WTC11 (cell line): ENCODE measurements around the gene TRIM44. TPM values are rescaled to one million over a fixed set of nuclear protein-coding genes. Genes with fewer than 3 reads are reported as not detected.

ENCODE experiments used
- ATAC-seq: fragments of 200-7000 bp; cut with Tn5 transposase; 2 replicates; pipeline ENCODE4 v1.10.0; 2021; ENCODE audit warnings: mild to moderate bottlenecking, moderate library complexity
- CTCF ChIA-PET: fragments of 300-600 bp; sonication (Branson Sonifier 250); formaldehyde crosslinking; loops from one replicate; lab custom pipeline; 2021; ENCODE audit warnings: antibody characterized with exemption; lab: Charles Lee
- POLR2A ChIA-PET: fragments of 350-600 bp; sonication (Branson Sonifier 250); formaldehyde crosslinking; loops from one replicate; lab custom pipeline; 2021; ENCODE audit warnings: antibody characterized with exemption; lab: Charles Lee
- DNase-seq: peaks from one replicate; pipeline ENCODE4 v3.0.0; 2021; ENCODE audit warnings: low spot score
- H3K27ac Mint-ChIP-seq: 2 replicates; pipeline ENCODE4 v1.8.0; 2021; ENCODE audit warnings: mixed read lengths
- H3K27me3 Mint-ChIP-seq: 2 replicates; pipeline ENCODE4 v1.8.0; 2021; ENCODE audit warnings: low read depth, mild to moderate bottlenecking, moderate library complexity, mixed read lengths
- H3K36me3 Mint-ChIP-seq: 2 replicates; pipeline ENCODE4 v1.8.0; 2021; ENCODE audit warnings: mixed read lengths
- H3K4me1 Mint-ChIP-seq: 2 replicates; pipeline ENCODE4 v1.8.0; 2022; ENCODE audit warnings: mixed read lengths
- H3K4me3 Mint-ChIP-seq: 2 replicates; pipeline ENCODE4 v1.8.0; 2021; ENCODE audit warnings: mild to moderate bottlenecking, moderate library complexity, mixed read lengths
- H3K9me3 Mint-ChIP-seq: 2 replicates; pipeline ENCODE4 v1.8.0; 2021; ENCODE audit warnings: mixed read lengths
- ELF4 ChIP-seq: sonication (generic); formaldehyde crosslinking; IDR thresholded peaks from 2 replicates; pipeline ENCODE4 v1.8.1; 2022; ENCODE audit warnings: low read depth, mild to moderate bottlenecking, moderate library complexity, missing genetic modification reagents
- EMX1 ChIP-seq: fragments of 250-450 bp; sonication (Bioruptor Pico); IDR thresholded peaks from 2 replicates; pipeline ENCODE4 v1.8.0; 2021; ENCODE audit warnings: mild to moderate bottlenecking
- IRF2 ChIP-seq: sonication (generic); formaldehyde crosslinking; IDR thresholded peaks from 2 replicates; pipeline ENCODE4 v1.8.0; 2022; ENCODE audit warnings: low read depth, missing genetic modification reagents, borderline replicate concordance
- NFATC4 ChIP-seq: fragments of 250-450 bp; sonication (Bioruptor Pico); IDR thresholded peaks from 2 replicates; pipeline ENCODE4 v1.9.0; 2021; ENCODE audit warnings: mild to moderate bottlenecking
- NFE2L1 ChIP-seq: sonication (generic); formaldehyde crosslinking; IDR thresholded peaks from 2 replicates; pipeline ENCODE4 v1.8.1; 2023; ENCODE audit warnings: missing genetic modification reagents
- NR1H2 ChIP-seq: sonication (generic); formaldehyde crosslinking; IDR thresholded peaks from 2 replicates; pipeline ENCODE4 v1.9.0; 2021; ENCODE audit warnings: mild to moderate bottlenecking, moderate library complexity, missing genetic modification reagents
- NR3C1 ChIP-seq: sonication (generic); formaldehyde crosslinking; conservative IDR thresholded peaks from 2 replicates; pipeline ENCODE4 v1.8.1; 2023; ENCODE audit warnings: low read depth, mild to moderate bottlenecking, missing genetic modification reagents
- TP53 ChIP-seq: sonication (generic); formaldehyde crosslinking; IDR thresholded peaks from 2 replicates; pipeline ENCODE4 v1.8.1; 2023; ENCODE audit warnings: mild to moderate bottlenecking, missing genetic modification reagents
- ZNF232 ChIP-seq: sonication (generic); formaldehyde crosslinking; IDR thresholded peaks from 2 replicates; pipeline ENCODE4 v1.8.0; 2022; ENCODE audit warnings: mild to moderate bottlenecking, missing genetic modification reagents
- ZNF317 ChIP-seq: sonication (generic); formaldehyde crosslinking; IDR thresholded peaks from 2 replicates; pipeline ENCODE4 v1.8.1; 2023; ENCODE audit warnings: low read depth, mild to moderate bottlenecking, moderate library complexity, missing genetic modification reagents, borderline replicate concordance
- total RNA-seq: library from RNA; stranded (reverse); gene quantifications from 3 replicates; pipeline ENCODE4 v1.2.3, GENCODE V29; 2021
- TF ChIP-seq, protein P1 (sequence below): sonication (generic); formaldehyde crosslinking; IDR thresholded peaks from 2 replicates; pipeline ENCODE4 v1.8.0; 2023; ENCODE audit warnings: missing genetic modification reagents
- TF ChIP-seq, protein P2 (sequence below): fragments of 250-450 bp; sonication (Bioruptor Pico); conservative IDR thresholded peaks from 2 replicates; pipeline ENCODE4 v1.9.0; 2021; ENCODE audit warnings: mild to moderate bottlenecking
- TF ChIP-seq, protein P3 (sequence below): sonication (generic); formaldehyde crosslinking; IDR thresholded peaks from 2 replicates; pipeline ENCODE4 v1.8.0; 2022; ENCODE audit warnings: mild to moderate bottlenecking, missing genetic modification reagents
- TF ChIP-seq, protein P4 (sequence below): sonication (generic); formaldehyde crosslinking; IDR thresholded peaks from 2 replicates; pipeline ENCODE4 v1.8.1; 2023; ENCODE audit warnings: mild to moderate bottlenecking, missing genetic modification reagents, moderate library complexity
- TF ChIP-seq, protein P5 (sequence below): sonication (generic); formaldehyde crosslinking; IDR thresholded peaks from 2 replicates; pipeline ENCODE4 v1.8.0; 2022; ENCODE audit warnings: mild to moderate bottlenecking, missing genetic modification reagents
- TF ChIP-seq, protein P6 (sequence below): sonication (generic); formaldehyde crosslinking; IDR thresholded peaks from 2 replicates; pipeline ENCODE4 v1.8.1; 2022; ENCODE audit warnings: low read depth, mild to moderate bottlenecking, moderate library complexity, missing genetic modification reagents, borderline replicate concordance
- TF ChIP-seq, protein P7 (sequence below): sonication (generic); formaldehyde crosslinking; IDR thresholded peaks from 2 replicates; pipeline ENCODE4 v1.8.1; 2023; ENCODE audit warnings: mild to moderate bottlenecking, missing genetic modification reagents, borderline replicate concordance
- TF ChIP-seq, protein P8 (sequence below): sonication (generic); formaldehyde crosslinking; IDR thresholded peaks from 2 replicates; pipeline ENCODE4 v1.8.1; 2023; ENCODE audit warnings: mild to moderate bottlenecking, moderate library complexity, missing genetic modification reagents

TRIM44 gene
- total RNA-seq, 1 experiment from 2014 or later, result 27.4 TPM

DNA sequence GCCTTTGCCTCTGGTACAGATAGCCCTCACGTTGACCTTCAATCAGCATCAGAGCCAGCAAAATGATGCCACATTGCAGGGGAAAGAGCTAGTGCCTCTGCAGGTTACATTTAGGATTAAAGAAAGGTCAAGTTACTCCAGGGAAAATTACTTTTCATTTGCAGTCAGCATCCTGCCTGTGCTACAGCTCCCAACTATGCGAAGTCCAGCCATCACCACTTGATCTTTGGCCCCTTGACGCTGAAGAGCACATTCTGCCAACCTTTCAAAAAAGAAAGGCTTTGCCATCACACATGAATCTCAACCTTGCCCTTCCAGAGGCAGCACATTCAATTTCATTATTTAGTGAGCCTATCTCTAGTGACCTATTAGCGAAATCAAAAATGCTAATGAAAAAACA is 33.1 kb upstream of the TRIM44 start:
- Mint-ChIP-seq H3K4me1 (0 out of 2 replicates have a peak, but pooled peaks cover 4% of the 10 kb centered on the region), H3K27me3 (peaks cover 25% of the 10 kb centered on the region), H3K36me3 (no peaks in the 10 kb centered on the region), H3K4me3 (no peak overlapping the region), H3K27ac (no peak overlapping the region), H3K9me3 (peaks cover 6% of the 10 kb centered on the region; the same call in 1 of the 2 replicates)
- TF ChIP-seq, protein P1, sequence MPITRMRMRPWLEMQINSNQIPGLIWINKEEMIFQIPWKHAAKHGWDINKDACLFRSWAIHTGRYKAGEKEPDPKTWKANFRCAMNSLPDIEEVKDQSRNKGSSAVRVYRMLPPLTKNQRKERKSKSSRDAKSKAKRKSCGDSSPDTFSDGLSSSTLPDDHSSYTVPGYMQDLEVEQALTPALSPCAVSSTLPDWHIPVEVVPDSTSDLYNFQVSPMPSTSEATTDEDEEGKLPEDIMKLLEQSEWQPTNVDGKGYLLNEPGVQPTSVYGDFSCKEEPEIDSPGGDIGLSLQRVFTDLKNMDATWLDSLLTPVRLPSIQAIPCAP (CRISPR knock-in tag), result no peak
- TF ChIP-seq TP53 (CRISPR knock-in tag), result no peak
- TF ChIP-seq ZNF232 (CRISPR knock-in tag), result no peak
- POLR2A ChIA-PET, result no interaction called here
- ATAC-seq (no peak), DNase-seq (no peak)
- CTCF ChIA-PET, result interaction anchor here (0.6 to 1.4 kb wide), 3 partner anchors 192 to 629 kb away, joined by 4 to 9 read pairs (median 4); no protein-coding TSS in a partner anchor

DNA sequence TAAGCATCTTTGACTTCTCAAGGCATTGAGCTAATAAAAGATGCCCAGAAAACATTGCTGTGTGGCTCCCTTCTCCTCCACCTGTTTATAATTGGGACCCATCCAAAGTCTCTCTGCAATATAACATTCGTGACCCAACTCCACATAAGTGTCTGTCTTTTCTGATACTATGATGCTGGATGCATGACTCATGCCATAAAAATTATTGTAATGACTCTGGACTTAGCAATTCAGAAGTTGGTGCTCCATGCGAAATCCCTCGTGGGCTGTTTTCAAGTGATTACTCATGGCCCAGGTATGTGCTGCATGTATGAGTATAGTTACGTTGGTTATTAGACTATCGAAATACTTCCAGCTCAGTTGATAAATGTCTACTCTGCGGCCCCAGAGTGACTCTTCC is 32.7 kb upstream of the TRIM44 start:
- no peak for ATAC-seq
- peaks cover 25% of the 10 kb centered on the region for H3K27me3 Mint-ChIP-seq
- H3K4me1 Mint-ChIP-seq, result 0 out of 2 replicates have a peak, but pooled peaks cover 4% of the 10 kb centered on the region
- TF ChIP-seq, protein P2, sequence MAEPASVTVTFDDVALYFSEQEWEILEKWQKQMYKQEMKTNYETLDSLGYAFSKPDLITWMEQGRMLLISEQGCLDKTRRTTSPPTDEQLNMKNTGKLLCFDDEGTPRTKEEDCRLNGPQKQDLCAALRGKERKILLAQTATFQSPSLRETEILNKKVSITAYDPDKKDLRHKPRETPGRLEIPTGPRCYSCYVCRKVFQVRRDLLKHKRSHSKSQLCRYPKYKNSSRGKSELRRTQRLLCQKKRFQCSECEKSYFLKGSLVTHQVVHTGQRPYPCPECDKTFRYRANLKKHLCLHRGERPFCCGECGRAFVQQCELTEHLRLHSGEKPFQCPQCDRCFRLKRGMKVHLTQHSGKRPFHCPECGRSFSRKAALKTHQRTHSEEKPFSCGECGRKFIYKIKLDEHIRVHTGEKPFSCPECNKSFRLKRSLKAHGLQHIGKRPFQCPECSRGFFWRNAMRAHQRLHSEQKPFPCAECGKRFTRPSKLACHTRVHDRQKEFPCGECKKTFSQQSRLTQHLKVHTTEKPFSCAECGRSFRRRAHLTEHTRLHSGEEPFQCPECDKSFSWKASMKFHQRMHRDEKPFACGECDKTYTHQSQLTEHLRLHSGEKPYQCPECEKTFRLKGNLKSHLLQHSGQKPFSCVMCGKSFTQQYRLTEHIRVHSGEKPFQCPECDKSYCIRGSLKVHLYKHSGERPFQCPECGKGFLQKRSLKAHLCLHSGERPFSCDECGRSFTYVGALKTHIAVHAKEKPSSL (CRISPR knock-in tag), result no peak
- POLR2A ChIA-PET, result no interaction called here
- DNase-seq, result no peak
- peaks cover 6% of the 10 kb centered on the region; the same call in 1 of the 2 replicates for H3K9me3 Mint-ChIP-seq
- CTCF ChIA-PET, result interaction anchor here (1.0 to 1.4 kb wide), 2 partner anchors 192 to 629 kb away, joined by 4 to 9 read pairs; no protein-coding TSS in a partner anchor
- H3K4me3 Mint-ChIP-seq, result no peak overlapping the region
- H3K27ac Mint-ChIP-seq, result no peak overlapping the region
- no peaks in the 10 kb centered on the region for H3K36me3 Mint-ChIP-seq

DNA sequence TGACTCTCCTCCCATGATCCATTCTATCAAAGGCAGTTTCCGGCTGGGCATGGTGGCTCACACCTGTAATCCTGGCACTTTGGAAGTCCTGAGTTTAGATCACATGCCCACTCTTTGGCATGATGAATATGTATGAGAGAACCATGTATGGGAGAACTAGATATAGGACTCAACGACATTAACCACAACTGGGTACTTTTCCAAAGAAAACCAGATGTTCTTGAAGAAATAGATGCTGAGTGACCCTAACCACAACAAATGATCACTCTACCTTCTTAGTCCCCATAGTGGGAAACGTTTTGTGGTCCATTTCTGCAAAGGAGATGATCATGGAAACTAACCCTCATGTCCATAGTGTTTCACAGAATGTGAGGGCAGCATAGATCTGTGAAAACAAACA is 30.7 kb upstream of the TRIM44 start:
- Mint-ChIP-seq H3K27ac (no peak overlapping the region), H3K27me3 (peaks cover 18% of the 10 kb centered on the region), H3K4me1 (0 out of 2 replicates have a peak, but pooled peaks cover 4% of the 10 kb centered on the region), H3K36me3 (no peaks in the 10 kb centered on the region), H3K9me3 (peaks cover 6% of the 10 kb centered on the region; the same call in 1 of the 2 replicates), H3K4me3 (no peak overlapping the region)
- ATAC-seq, result no peak
- ChIA-PET CTCF (no interaction called here), POLR2A (no interaction called here)
- DNase-seq, result no peak
- TF ChIP-seq, protein P3, sequence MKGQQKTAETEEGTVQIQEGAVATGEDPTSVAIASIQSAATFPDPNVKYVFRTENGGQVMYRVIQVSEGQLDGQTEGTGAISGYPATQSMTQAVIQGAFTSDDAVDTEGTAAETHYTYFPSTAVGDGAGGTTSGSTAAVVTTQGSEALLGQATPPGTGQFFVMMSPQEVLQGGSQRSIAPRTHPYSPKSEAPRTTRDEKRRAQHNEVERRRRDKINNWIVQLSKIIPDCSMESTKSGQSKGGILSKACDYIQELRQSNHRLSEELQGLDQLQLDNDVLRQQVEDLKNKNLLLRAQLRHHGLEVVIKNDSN (CRISPR knock-in tag), result no peak
- TF ChIP-seq, protein P4, sequence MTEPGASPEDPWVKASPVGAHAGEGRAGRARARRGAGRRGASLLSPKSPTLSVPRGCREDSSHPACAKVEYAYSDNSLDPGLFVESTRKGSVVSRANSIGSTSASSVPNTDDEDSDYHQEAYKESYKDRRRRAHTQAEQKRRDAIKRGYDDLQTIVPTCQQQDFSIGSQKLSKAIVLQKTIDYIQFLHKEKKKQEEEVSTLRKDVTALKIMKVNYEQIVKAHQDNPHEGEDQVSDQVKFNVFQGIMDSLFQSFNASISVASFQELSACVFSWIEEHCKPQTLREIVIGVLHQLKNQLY (CRISPR knock-in tag), result no peak
- TF ChIP-seq, protein P5, sequence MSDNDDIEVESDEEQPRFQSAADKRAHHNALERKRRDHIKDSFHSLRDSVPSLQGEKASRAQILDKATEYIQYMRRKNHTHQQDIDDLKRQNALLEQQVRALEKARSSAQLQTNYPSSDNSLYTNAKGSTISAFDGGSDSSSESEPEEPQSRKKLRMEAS (CRISPR knock-in tag), result no peak
- TF ChIP-seq NFATC4 (no peak), EMX1 (CRISPR knock-in tag) (no peak), ZNF232 (CRISPR knock-in tag) (no peak), ZNF317 (CRISPR knock-in tag) (no peak), NR3C1 (CRISPR knock-in tag) (no peak), NR1H2 (CRISPR knock-in tag) (no peak), IRF2 (no peak), ELF4 (no peak), NFE2L1 (CRISPR knock-in tag) (no peak)
- TF ChIP-seq, protein P6, sequence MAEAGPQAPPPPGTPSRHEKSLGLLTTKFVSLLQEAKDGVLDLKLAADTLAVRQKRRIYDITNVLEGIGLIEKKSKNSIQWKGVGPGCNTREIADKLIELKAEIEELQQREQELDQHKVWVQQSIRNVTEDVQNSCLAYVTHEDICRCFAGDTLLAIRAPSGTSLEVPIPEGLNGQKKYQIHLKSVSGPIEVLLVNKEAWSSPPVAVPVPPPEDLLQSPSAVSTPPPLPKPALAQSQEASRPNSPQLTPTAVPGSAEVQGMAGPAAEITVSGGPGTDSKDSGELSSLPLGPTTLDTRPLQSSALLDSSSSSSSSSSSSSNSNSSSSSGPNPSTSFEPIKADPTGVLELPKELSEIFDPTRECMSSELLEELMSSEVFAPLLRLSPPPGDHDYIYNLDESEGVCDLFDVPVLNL (CRISPR knock-in tag), result no peak
- TF ChIP-seq, protein P7, sequence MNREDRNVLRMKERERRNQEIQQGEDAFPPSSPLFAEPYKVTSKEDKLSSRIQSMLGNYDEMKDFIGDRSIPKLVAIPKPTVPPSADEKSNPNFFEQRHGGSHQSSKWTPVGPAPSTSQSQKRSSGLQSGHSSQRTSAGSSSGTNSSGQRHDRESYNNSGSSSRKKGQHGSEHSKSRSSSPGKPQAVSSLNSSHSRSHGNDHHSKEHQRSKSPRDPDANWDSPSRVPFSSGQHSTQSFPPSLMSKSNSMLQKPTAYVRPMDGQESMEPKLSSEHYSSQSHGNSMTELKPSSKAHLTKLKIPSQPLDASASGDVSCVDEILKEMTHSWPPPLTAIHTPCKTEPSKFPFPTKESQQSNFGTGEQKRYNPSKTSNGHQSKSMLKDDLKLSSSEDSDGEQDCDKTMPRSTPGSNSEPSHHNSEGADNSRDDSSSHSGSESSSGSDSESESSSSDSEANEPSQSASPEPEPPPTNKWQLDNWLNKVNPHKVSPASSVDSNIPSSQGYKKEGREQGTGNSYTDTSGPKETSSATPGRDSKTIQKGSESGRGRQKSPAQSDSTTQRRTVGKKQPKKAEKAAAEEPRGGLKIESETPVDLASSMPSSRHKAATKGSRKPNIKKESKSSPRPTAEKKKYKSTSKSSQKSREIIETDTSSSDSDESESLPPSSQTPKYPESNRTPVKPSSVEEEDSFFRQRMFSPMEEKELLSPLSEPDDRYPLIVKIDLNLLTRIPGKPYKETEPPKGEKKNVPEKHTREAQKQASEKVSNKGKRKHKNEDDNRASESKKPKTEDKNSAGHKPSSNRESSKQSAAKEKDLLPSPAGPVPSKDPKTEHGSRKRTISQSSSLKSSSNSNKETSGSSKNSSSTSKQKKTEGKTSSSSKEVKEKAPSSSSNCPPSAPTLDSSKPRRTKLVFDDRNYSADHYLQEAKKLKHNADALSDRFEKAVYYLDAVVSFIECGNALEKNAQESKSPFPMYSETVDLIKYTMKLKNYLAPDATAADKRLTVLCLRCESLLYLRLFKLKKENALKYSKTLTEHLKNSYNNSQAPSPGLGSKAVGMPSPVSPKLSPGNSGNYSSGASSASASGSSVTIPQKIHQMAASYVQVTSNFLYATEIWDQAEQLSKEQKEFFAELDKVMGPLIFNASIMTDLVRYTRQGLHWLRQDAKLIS (CRISPR knock-in tag), result no peak
- TF ChIP-seq, protein P8, sequence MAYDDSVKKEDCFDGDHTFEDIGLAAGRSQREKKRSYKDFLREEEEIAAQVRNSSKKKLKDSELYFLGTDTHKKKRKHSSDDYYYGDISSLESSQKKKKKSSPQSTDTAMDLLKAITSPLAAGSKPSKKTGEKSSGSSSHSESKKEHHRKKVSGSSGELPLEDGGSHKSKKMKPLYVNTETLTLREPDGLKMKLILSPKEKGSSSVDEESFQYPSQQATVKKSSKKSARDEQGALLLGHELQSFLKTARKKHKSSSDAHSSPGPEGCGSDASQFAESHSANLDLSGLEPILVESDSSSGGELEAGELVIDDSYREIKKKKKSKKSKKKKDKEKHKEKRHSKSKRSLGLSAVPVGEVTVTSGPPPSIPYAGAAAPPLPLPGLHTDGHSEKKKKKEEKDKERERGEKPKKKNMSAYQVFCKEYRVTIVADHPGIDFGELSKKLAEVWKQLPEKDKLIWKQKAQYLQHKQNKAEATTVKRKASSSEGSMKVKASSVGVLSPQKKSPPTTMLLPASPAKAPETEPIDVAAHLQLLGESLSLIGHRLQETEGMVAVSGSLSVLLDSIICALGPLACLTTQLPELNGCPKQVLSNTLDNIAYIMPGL, result no peak
